RWPE2 (cell line): ENCODE data around the gene PXDC1.
"Not testable (repeated sequence)": the region's sequence is repeated elsewhere in the genome, so short reads cannot be mapped to it uniquely, and the experiment has no call there.

ENCODE experiments used
- ATAC-seq: fragments of 200-7000 bp; cut with Tn5 transposase; 3 replicates; pipeline ENCODE4 v1.9.1; 2021; ENCODE audit warnings: low read depth
- DNase-seq: peaks from one replicate; pipeline ENCODE4 v3.0.0-alpha.2; 2020; ENCODE audit warnings: low spot score
- H3K27ac ChIP-seq: fragments of 450-650 bp; 2 replicates; pipeline ENCODE4 v1.5.1; 2017; ENCODE audit warnings: mild to moderate bottlenecking; ENCODE audit not compliant: poor library complexity, severe bottlenecking
- H3K27me3 ChIP-seq: fragments of 250-450 bp; sonication (Bioruptor Pico); 2 replicates; pipeline ENCODE4 v1.5.1; 2021; ENCODE audit warnings: mild to moderate bottlenecking, moderate library complexity; ENCODE audit not compliant: insufficient read depth, poor library complexity, severe bottlenecking
- H3K36me3 ChIP-seq: fragments of 250-450 bp; sonication (Bioruptor Pico); 2 replicates; pipeline ENCODE4 v1.5.1; 2020; ENCODE audit warnings: low read depth, mild to moderate bottlenecking, moderate library complexity
- H3K4me1 ChIP-seq: fragments of 250-450 bp; sonication (Bioruptor Pico); 2 replicates; pipeline ENCODE4 v1.5.1; 2021; ENCODE audit warnings: mild to moderate bottlenecking, moderate library complexity; ENCODE audit not compliant: insufficient read depth, poor library complexity, severe bottlenecking
- H3K4me3 ChIP-seq: fragments of 250-450 bp; sonication (Bioruptor Pico); 2 replicates; pipeline ENCODE4 v1.5.1; 2021; ENCODE audit warnings: mild to moderate bottlenecking, moderate library complexity; ENCODE audit not compliant: severe bottlenecking
- H3K9me3 ChIP-seq: fragments of 250-450 bp; sonication (Bioruptor Pico); 2 replicates; pipeline ENCODE4 v1.5.1; 2021; ENCODE audit warnings: mild to moderate bottlenecking, moderate library complexity; ENCODE audit not compliant: severe bottlenecking
- CTCF ChIP-seq: fragments of 450-650 bp; IDR thresholded peaks from one replicate; pipeline ENCODE4 v1.5.1; 2017; ENCODE audit warnings: mild to moderate bottlenecking, moderate library complexity; ENCODE audit not compliant: poor library complexity, severe bottlenecking

The PXDC1 gene

DNA sequence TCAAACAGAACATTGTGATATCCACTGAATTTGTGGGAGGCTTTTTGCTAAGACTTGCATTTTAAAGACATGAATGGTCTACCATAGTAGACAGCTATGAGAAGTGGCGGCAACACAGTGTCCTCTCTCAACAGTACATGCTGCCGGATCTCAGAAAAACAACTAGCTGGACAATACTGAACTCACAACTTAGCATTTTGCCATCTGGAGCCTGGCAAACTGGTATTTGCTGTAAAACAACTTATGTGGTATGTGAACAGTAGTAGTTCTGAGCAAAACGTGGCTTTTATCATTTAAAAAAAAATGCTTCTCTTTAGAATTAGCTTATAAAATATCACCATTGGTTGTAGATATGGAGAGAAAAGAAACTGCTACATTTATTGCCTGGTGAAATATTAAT lies 3.3 kb upstream of the PXDC1 start:
- H3K4me1 ChIP-seq = peaks cover 2% of the 10 kb centered on the region
- peaks cover 2% of the 10 kb centered on the region for H3K9me3 ChIP-seq
- H3K36me3 ChIP-seq = no peaks in the 10 kb centered on the region
- no peaks in the 10 kb centered on the region for H3K27me3 ChIP-seq
- no peak for ATAC-seq
- no peak overlapping the region for H3K4me3 ChIP-seq
- no peak for TF ChIP-seq CTCF
- H3K27ac ChIP-seq = no peak overlapping the region
- no peak for DNase-seq

- not testable (repeated sequence) for H3K36me3 ChIP-seq, H3K4me3 ChIP-seq, DNase-seq, H3K27me3 ChIP-seq, H3K9me3 ChIP-seq, ATAC-seq, H3K4me1 ChIP-seq, H3K27ac ChIP-seq
These were observed 2.7 kb upstream of the PXDC1 start for GRCh38 chr6:3754032-3754725.

DNA sequence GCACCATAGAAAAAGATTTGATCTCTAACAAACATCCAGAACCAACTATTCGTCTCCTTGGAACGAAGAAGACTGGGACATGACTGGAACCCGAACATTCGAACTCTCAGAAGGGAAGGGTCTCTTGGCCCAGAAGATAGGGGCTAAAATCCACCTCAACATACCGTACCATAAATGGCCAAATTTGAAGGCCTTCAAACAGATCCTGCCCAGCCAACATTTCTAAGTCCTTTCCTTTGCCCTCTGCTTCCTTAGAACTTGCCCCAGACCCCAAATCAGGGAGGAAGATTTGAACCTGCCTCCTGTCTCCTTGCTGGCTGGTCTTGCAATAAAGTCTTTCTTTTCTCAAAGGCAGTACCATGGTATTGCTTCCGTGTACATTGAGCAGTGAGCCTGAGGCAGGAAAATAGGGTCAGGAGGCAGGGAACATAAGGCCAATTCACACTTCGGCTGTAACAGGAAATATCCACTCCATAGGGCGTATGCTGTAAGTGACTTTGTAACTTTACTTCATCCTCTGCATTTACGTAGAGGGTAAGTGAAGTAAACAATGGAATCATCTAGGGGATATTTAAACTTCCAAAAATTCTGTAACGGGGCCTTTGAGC lies 1.8 kb upstream of the PXDC1 start:
- peaks cover 15% of the 10 kb centered on the region for H3K4me1 ChIP-seq
- peak overlapping the region; percentile 93 for H3K27ac ChIP-seq
- DNase-seq (no peak), ATAC-seq (no peak)
- H3K4me3 ChIP-seq = no peak overlapping the region
- no peaks in the 10 kb centered on the region; the same call in 1 of the 2 replicates for H3K36me3 ChIP-seq
- peaks cover 2% of the 10 kb centered on the region for H3K9me3 ChIP-seq
- TF ChIP-seq CTCF = no peak
- H3K27me3 ChIP-seq = no peaks in the 10 kb centered on the region

DNA sequence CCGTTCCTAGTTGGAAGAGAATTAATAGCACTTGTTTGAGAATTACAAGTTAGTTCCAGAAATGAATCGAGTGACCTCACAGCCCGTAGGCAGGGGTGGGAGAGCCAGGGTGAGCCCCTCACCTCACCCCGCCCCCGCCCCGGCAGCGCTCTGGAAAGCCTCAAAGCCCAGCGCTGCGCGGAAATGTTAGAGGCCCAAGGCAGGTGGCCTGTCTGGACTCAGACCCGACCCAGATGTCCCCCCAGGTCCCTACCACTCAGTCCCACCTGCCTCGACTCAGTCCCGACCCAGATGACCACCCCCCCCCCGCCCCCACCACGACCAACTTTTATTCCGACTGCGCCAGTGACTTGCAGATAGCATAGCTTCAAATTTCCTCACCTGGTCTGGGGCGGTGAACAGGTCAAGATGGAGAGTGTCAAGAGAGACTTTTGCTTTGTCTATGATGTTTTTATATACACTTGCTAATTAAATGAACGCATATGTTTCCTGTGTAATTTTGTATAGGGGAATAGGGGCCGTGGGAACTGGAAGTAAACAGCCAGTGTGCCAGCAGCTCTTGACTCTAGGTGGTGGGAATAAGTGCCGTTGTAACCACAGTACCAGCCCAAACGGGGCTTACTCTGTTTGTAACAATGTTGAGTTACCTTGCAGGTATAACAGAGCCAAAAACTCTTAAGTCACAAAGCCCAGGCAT lies 1.2 kb upstream of the PXDC1 start:
- H3K27me3 ChIP-seq = no peaks in the 10 kb centered on the region

More for the DNA sequence above, 1.2 kb upstream of the PXDC1 start:
- H3K4me3 ChIP-seq = peak overlapping the region; percentile 87
- peak overlapping the region; percentile 93 for H3K27ac ChIP-seq
- H3K36me3 ChIP-seq = peaks cover 4% of the 10 kb centered on the region
- no peak for TF ChIP-seq CTCF
- ATAC-seq (no peak), DNase-seq (no peak)
- H3K9me3 ChIP-seq = peaks cover 2% of the 10 kb centered on the region
- peaks cover 15% of the 10 kb centered on the region for H3K4me1 ChIP-seq
